Dedifferentiated amniotic fluid mesenchymal stem cell (primary cell): ENCODE measurements around the gene ZNF728.
"Not testable (repeated sequence)": the region's sequence is repeated elsewhere in the genome, so short reads cannot be mapped to it uniquely, and the experiment has no call there.

Source experiments
- DNase-seq: peaks from one replicate; pipeline ENCODE4 v3.0.0-alpha.2; 2016; ENCODE audit errors: extremely low spot score

The ZNF728 gene

GRCh38 chr19:23002690-23003422 is at the start of gene ZNF728:
ZNF728 (minus strand) TSS chr19:23003176; CDS start chr19:23003030, 146 bp downstream.
- DNase-seq: no peak

- DNase-seq: no peak
Observed at GRCh38 chr19:23052349-23052748, 49.4 kb upstream of the ZNF728 start.

GRCh38 chr19:23049256-23049655 is 46.3 kb upstream of the ZNF728 start:
- no peak for DNase-seq

- no peak for DNase-seq
Observed at GRCh38 chr19:23046743-23047142, 43.8 kb upstream of the ZNF728 start.

- no peak for DNase-seq
Observed at GRCh38 chr19:23033721-23034120, 30.7 kb upstream of the ZNF728 start.

- DNase-seq: no peak
Observed at GRCh38 chr19:23015660-23016059, 12.7 kb upstream of the ZNF728 start.

GRCh38 chr19:22994957-22995356 is 8.0 kb downstream of the ZNF728 start:
- not testable (repeated sequence) for DNase-seq

- no peak for DNase-seq
Observed at GRCh38 chr19:22976248-22976647, 26.7 kb downstream of the ZNF728 start.

GRCh38 chr19:22975546-22976136 is 27.3 kb downstream of the ZNF728 start:
- not testable (repeated sequence) for DNase-seq

- no peak for DNase-seq
Observed at GRCh38 chr19:22945560-22945959, 57.4 kb downstream of the ZNF728 start.

- DNase-seq: no peak
Observed at GRCh38 chr19:22935151-22935550, 67.8 kb downstream of the ZNF728 start.

- DNase-seq: not testable (repeated sequence)
Observed at GRCh38 chr19:22927576-22927975, 75.4 kb downstream of the ZNF728 start.

GRCh38 chr19:22925181-22925580 is 77.8 kb downstream of the ZNF728 start:
- DNase-seq: not testable (repeated sequence)
